SK-N-SH treated with all-trans-retinoic acid at 6 μM for 48 hours (cell line): ENCODE measurements around the gene SGK2.
"Not testable (repeated sequence)": the region's sequence is repeated elsewhere in the genome, so short reads cannot be mapped to it uniquely, and the experiment has no call there.

Source experiments
- ARNTL ChIP-seq: fragments of 450-650 bp; formaldehyde crosslinking; IDR thresholded peaks from 2 replicates; pipeline ENCODE4 v1.5.0; 2020; ENCODE audit warnings: low read depth, mild to moderate bottlenecking, moderate library complexity, borderline replicate concordance
- OSR1 ChIP-seq: fragments of 250-450 bp; sonication (Bioruptor Pico); IDR thresholded peaks from 2 replicates; pipeline ENCODE4 v1.8.0; 2022; ENCODE audit warnings: moderate library complexity, mild to moderate bottlenecking, inconsistent platforms
- PATZ1 ChIP-seq: fragments of 250-450 bp; sonication (Bioruptor Pico); IDR thresholded peaks from 2 replicates; pipeline ENCODE4 v1.8.0; 2020; ENCODE audit warnings: mild to moderate bottlenecking, moderate library complexity, borderline replicate concordance
- POU6F1 ChIP-seq: fragments of 250-450 bp; sonication (Bioruptor Pico); IDR thresholded peaks from 2 replicates; pipeline ENCODE4 v1.8.0; 2021; ENCODE audit warnings: low read depth, mild to moderate bottlenecking, moderate library complexity, borderline replicate concordance
- ZC3H10 ChIP-seq: fragments of 250-450 bp; sonication (Bioruptor Pico); IDR thresholded peaks from 2 replicates; pipeline ENCODE4 v1.5.1; 2021; ENCODE audit warnings: mild to moderate bottlenecking, moderate library complexity
- ZFP3 ChIP-seq: fragments of 250-450 bp; sonication (Bioruptor Pico); IDR thresholded peaks from 2 replicates; pipeline ENCODE4 v1.5.0; 2020; ENCODE audit warnings: mild to moderate bottlenecking, moderate library complexity

- TF ChIP-seq OSR1 (CRISPR knock-in tag); ARNTL (CRISPR knock-in tag); ZFP3 (CRISPR knock-in tag); ZC3H10 (CRISPR knock-in tag); PATZ1; POU6F1 (CRISPR knock-in tag): not testable (repeated sequence)
These were observed 29.7 kb downstream of the SGK2 start for GRCh38 chr20:43588526-43588925.
